Gastrocnemius medialis (tissue), 4 donors: ENCODE measurements around the gene APLNR.

Experiments used
- CTCF ChIP-seq, 5 experiments: fragments of 450-650 bp in 3 of 5; fragments of 200-600 bp in 2 of 5; sonication (generic) in 2 of 5; IDR thresholded peaks in 4 of 5; conservative IDR thresholded peaks in 1 of 5; 1 replicate in 4 of 5; 2 replicates in 1 of 5; pipeline ENCODE4 v1.5.1; 2016 to 2019; ENCODE audit warnings: antibody characterized with exemption in 5 of 5, mild to moderate bottlenecking in 3 of 5, moderate library complexity in 3 of 5
- POLR2A ChIP-seq, 2 donors: fragments of 450-650 bp; IDR thresholded peaks; one replicate each; pipeline ENCODE4 v1.6.1; 2017; ENCODE audit warnings: antibody characterized with exemption in 2 of 2, mild to moderate bottlenecking in 2 of 2, moderate library complexity in 2 of 2

- TF ChIP-seq CTCF (IDR thresholded peaks at IDR 0.05 in 4 of 5, conservative IDR thresholded peaks at IDR 0.05 in 1 of 5) (no peak), POLR2A (IDR thresholded peaks at IDR 0.05) (no peak)
These were observed 23.5 kb downstream of the APLNR start for GRCh38 chr11:57213342-57214097.
